Nephron (organoid): ENCODE results near the gene LILRA5.

Source experiments
- H3K27ac Mint-ChIP-seq, 3 experiments: 2 replicates each; pipeline ENCODE4 v1.8.0; 2020; ENCODE audit warnings: mixed read lengths in 3 of 3, mild to moderate bottlenecking in 2 of 3, moderate library complexity in 1 of 3
- H3K27me3 Mint-ChIP-seq: 2 replicates; pipeline ENCODE4 v1.8.0; 2021; ENCODE audit warnings: low read depth, mild to moderate bottlenecking, moderate library complexity, mixed read lengths
- H3K36me3 Mint-ChIP-seq: 2 replicates; pipeline ENCODE4 v1.8.0; 2020; ENCODE audit warnings: low read depth, mixed read lengths
- H3K4me1 Mint-ChIP-seq: 2 replicates; pipeline ENCODE4 v1.8.0; 2020; ENCODE audit warnings: mixed read lengths
- H3K4me3 Mint-ChIP-seq, 3 experiments: 2 replicates each; pipeline ENCODE4 v1.8.0; 2020; ENCODE audit warnings: mild to moderate bottlenecking in 3 of 3, mixed read lengths in 3 of 3, moderate library complexity in 2 of 3
- H3K9me3 Mint-ChIP-seq: 2 replicates; pipeline ENCODE4 v1.8.0; 2020; ENCODE audit warnings: mixed read lengths
- TF ChIP-seq, protein P1 (sequence below), 3 experiments: fragments of 200-600 bp; sonication (generic); IDR thresholded peaks; one replicate each; pipeline ENCODE4 v1.5.0; 2021; ENCODE audit warnings: antibody characterized with exemption in 3 of 3; ENCODE audit not compliant: unreplicated experiment in 3 of 3

The LILRA5 gene

GRCh38 chr19:54305141-54305540 lies 7.8 kb downstream of the LILRA5 start:
- peaks cover 12% of the 10 kb centered on the region for H3K27me3 Mint-ChIP-seq

GRCh38 chr19:54302257-54302656 lies 10.7 kb downstream of the LILRA5 start:
- Mint-ChIP-seq H3K4me1 (no peaks in the 10 kb centered on the region), H3K9me3 (peaks cover 5% of the 10 kb centered on the region), H3K27ac (no peak overlapping the region), H3K27me3 (peaks cover 19% of the 10 kb centered on the region), H3K36me3 (no peaks in the 10 kb centered on the region), H3K4me3 (no peak overlapping the region)
- TF ChIP-seq, protein P1, sequence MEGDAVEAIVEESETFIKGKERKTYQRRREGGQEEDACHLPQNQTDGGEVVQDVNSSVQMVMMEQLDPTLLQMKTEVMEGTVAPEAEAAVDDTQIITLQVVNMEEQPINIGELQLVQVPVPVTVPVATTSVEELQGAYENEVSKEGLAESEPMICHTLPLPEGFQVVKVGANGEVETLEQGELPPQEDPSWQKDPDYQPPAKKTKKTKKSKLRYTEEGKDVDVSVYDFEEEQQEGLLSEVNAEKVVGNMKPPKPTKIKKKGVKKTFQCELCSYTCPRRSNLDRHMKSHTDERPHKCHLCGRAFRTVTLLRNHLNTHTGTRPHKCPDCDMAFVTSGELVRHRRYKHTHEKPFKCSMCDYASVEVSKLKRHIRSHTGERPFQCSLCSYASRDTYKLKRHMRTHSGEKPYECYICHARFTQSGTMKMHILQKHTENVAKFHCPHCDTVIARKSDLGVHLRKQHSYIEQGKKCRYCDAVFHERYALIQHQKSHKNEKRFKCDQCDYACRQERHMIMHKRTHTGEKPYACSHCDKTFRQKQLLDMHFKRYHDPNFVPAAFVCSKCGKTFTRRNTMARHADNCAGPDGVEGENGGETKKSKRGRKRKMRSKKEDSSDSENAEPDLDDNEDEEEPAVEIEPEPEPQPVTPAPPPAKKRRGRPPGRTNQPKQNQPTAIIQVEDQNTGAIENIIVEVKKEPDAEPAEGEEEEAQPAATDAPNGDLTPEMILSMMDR (IDR thresholded peaks at IDR 0.05; ENCODE audit: unreplicated experiment in 3 of 3): no peak

More at GRCh38 chr19:54305141-54305540, 7.8 kb downstream of the LILRA5 start:
- TF ChIP-seq, protein P1 (IDR thresholded peaks at IDR 0.05; ENCODE audit: unreplicated experiment in 3 of 3): no peak
- Mint-ChIP-seq H3K36me3 (no peaks in the 10 kb centered on the region), H3K27ac (no peak overlapping the region), H3K4me3 (no peak overlapping the region), H3K4me1 (no peaks in the 10 kb centered on the region), H3K9me3 (peaks cover 5% of the 10 kb centered on the region)

DNA sequence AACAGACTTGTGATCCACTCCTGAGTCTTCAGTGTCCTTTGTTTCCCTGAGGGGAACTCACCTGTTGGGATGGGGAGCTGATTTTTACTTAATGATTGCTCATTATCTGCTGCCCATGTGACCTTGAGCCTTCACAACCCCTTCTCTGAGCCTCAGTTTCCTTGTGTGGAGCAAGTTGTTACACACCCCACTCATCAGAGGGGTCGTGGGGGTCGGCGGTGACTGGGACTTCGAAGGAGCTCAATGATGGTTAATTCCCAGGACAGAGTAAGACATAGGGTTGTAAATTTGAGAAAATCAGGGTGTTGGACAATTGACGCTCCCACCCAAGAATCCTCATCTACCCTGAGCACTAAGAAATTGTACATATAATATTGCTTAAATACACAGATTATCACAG lies 13.5 kb downstream of the LILRA5 start:
- Mint-ChIP-seq H3K9me3 (no peaks in the 10 kb centered on the region), H3K27me3 (peaks cover 16% of the 10 kb centered on the region), H3K4me1 (no peaks in the 10 kb centered on the region), H3K4me3 (no peak overlapping the region), H3K36me3 (no peaks in the 10 kb centered on the region), H3K27ac (no peak overlapping the region)
- TF ChIP-seq, protein P1 (IDR thresholded peaks at IDR 0.05; ENCODE audit: unreplicated experiment in 3 of 3): no peak

GRCh38 chr19:54299126-54299498 lies 13.9 kb downstream of the LILRA5 start:
- TF ChIP-seq, protein P1 (IDR thresholded peaks at IDR 0.05; ENCODE audit: unreplicated experiment in 3 of 3): no peak
- H3K4me1 Mint-ChIP-seq: no peaks in the 10 kb centered on the region
- H3K4me3 Mint-ChIP-seq: no peak overlapping the region
- no peak overlapping the region for H3K27ac Mint-ChIP-seq
- peaks cover 19% of the 10 kb centered on the region for H3K27me3 Mint-ChIP-seq
- H3K9me3 Mint-ChIP-seq: no peaks in the 10 kb centered on the region
- no peaks in the 10 kb centered on the region for H3K36me3 Mint-ChIP-seq

GRCh38 chr19:54298357-54299125 lies 14.4 kb downstream of the LILRA5 start:
- TF ChIP-seq, protein P1 (IDR thresholded peaks at IDR 0.05; ENCODE audit: unreplicated experiment in 3 of 3): no peak
- Mint-ChIP-seq H3K27ac (no peak overlapping the region), H3K4me1 (no peaks in the 10 kb centered on the region), H3K4me3 (no peak overlapping the region), H3K36me3 (no peaks in the 10 kb centered on the region), H3K27me3 (peaks cover 19% of the 10 kb centered on the region), H3K9me3 (peaks cover under 1% of the 10 kb centered on the region)

- Mint-ChIP-seq H3K27ac (no peak overlapping the region), H3K27me3 (peaks cover 21% of the 10 kb centered on the region), H3K4me3 (no peak overlapping the region), H3K36me3 (no peaks in the 10 kb centered on the region), H3K4me1 (no peaks in the 10 kb centered on the region), H3K9me3 (peaks cover 5% of the 10 kb centered on the region)
- TF ChIP-seq, protein P1 (IDR thresholded peaks at IDR 0.05; ENCODE audit: unreplicated experiment in 3 of 3): no peak
Observed at GRCh38 chr19:54297759-54298305, 15.1 kb downstream of the LILRA5 start.
